HEK293 (cell line): ENCODE data around the gene HOXD9.

Experiments
- BCL11A ChIP-seq: fragments of 450-650 bp; formaldehyde crosslinking; IDR thresholded peaks from 2 replicates; pipeline ENCODE4 v1.5.1; 2016; ENCODE audit warnings: low read depth, missing biosample characterization, missing genetic modification characterization
- CTCF ChIP-seq: fragments of 450-650 bp; formaldehyde crosslinking; IDR thresholded peaks from 2 replicates; pipeline ENCODE4 v1.5.1; 2016; ENCODE audit warnings: missing biosample characterization, missing genetic modification characterization
- GLI4 ChIP-seq: fragments of 450-650 bp; formaldehyde crosslinking; IDR thresholded peaks from 2 replicates; pipeline ENCODE4 v1.5.1; 2016; ENCODE audit warnings: missing biosample characterization, missing genetic modification characterization
- KLF10 ChIP-seq: fragments of 450-650 bp; IDR thresholded peaks from 2 replicates; pipeline ENCODE4 v1.5.1; 2018; ENCODE audit warnings: missing biosample characterization, mild to moderate bottlenecking, missing genetic modification characterization
- KLF8 ChIP-seq: fragments of 450-650 bp; formaldehyde crosslinking; IDR thresholded peaks from 2 replicates; pipeline ENCODE4 v1.5.1; 2016; ENCODE audit warnings: missing biosample characterization, missing genetic modification characterization
- PRDM4 ChIP-seq: fragments of 450-650 bp; formaldehyde crosslinking; IDR thresholded peaks from 2 replicates; pipeline ENCODE4 v1.5.1; 2017; ENCODE audit warnings: missing biosample characterization, missing genetic modification characterization
- SALL2 ChIP-seq: fragments of 450-650 bp; formaldehyde crosslinking; IDR thresholded peaks from 2 replicates; pipeline ENCODE4 v1.5.0; 2017; ENCODE audit warnings: missing biosample characterization, mild to moderate bottlenecking, missing genetic modification characterization, borderline replicate concordance
- SETDB1 ChIP-seq: IDR thresholded peaks from one replicate; pipeline ENCODE4 v1.6.1; 2017; ENCODE audit warnings: mild to moderate bottlenecking, low read length, moderate library complexity, mixed read lengths; ENCODE audit not compliant: insufficient read length
- SP7 ChIP-seq: fragments of 450-650 bp; formaldehyde crosslinking; IDR thresholded peaks from 2 replicates; pipeline ENCODE4 v1.5.1; 2016; ENCODE audit warnings: missing biosample characterization, missing genetic modification characterization
- YY1 ChIP-seq: fragments of 450-650 bp; formaldehyde crosslinking; IDR thresholded peaks from 2 replicates; pipeline ENCODE4 v1.5.1; 2018; ENCODE audit warnings: missing biosample characterization, missing genetic modification characterization
- ZBTB10 ChIP-seq: fragments of 450-650 bp; formaldehyde crosslinking; IDR thresholded peaks from 2 replicates; pipeline ENCODE4 v1.5.1; 2016; ENCODE audit warnings: missing biosample characterization, missing genetic modification characterization
- ZBTB17 ChIP-seq: fragments of 450-650 bp; formaldehyde crosslinking; IDR thresholded peaks from 2 replicates; pipeline ENCODE4 v1.5.1; 2016; ENCODE audit warnings: missing biosample characterization, missing genetic modification characterization
- ZBTB20 ChIP-seq: fragments of 450-650 bp; formaldehyde crosslinking; IDR thresholded peaks from 2 replicates; pipeline ENCODE4 v1.5.1; 2016; ENCODE audit warnings: missing biosample characterization, missing genetic modification characterization
- ZBTB6 ChIP-seq: fragments of 450-650 bp; formaldehyde crosslinking; IDR thresholded peaks from 2 replicates; pipeline ENCODE4 v1.5.1; 2017; ENCODE audit warnings: missing biosample characterization, missing genetic modification characterization
- ZFP3 ChIP-seq: fragments of 450-650 bp; formaldehyde crosslinking; IDR thresholded peaks from 2 replicates; pipeline ENCODE4 v1.5.1; 2016; ENCODE audit warnings: low read depth, missing biosample characterization, missing genetic modification characterization
- ZFP69B ChIP-seq: fragments of 450-650 bp; formaldehyde crosslinking; IDR thresholded peaks from 2 replicates; pipeline ENCODE4 v1.5.1; 2016; ENCODE audit warnings: missing biosample characterization, missing genetic modification characterization
- ZNF121 ChIP-seq: fragments of 450-650 bp; formaldehyde crosslinking; IDR thresholded peaks from 2 replicates; pipeline ENCODE4 v1.5.1; 2016; ENCODE audit warnings: missing biosample characterization, missing genetic modification characterization
- ZNF146 ChIP-seq: fragments of 450-650 bp; formaldehyde crosslinking; IDR thresholded peaks from 2 replicates; pipeline ENCODE4 v1.5.1; 2016; ENCODE audit warnings: missing biosample characterization, missing genetic modification characterization
- ZNF184 ChIP-seq: fragments of 450-650 bp; IDR thresholded peaks from 2 replicates; pipeline ENCODE4 v1.5.1; 2018; ENCODE audit warnings: missing biosample characterization, mild to moderate bottlenecking, missing genetic modification characterization
- ZNF302 ChIP-seq: fragments of 450-650 bp; formaldehyde crosslinking; IDR thresholded peaks from 2 replicates; pipeline ENCODE4 v1.5.1; 2016; ENCODE audit warnings: missing biosample characterization, missing genetic modification characterization, low read depth
- ZNF354C ChIP-seq: fragments of 450-650 bp; formaldehyde crosslinking; IDR thresholded peaks from 2 replicates; pipeline ENCODE4 v1.5.1; 2016; ENCODE audit warnings: missing biosample characterization, missing genetic modification characterization, low read depth, borderline replicate concordance
- ZNF366 ChIP-seq: fragments of 450-650 bp; formaldehyde crosslinking; conservative IDR thresholded peaks from 2 replicates; pipeline ENCODE4 v1.5.1; 2016; ENCODE audit warnings: missing biosample characterization, missing genetic modification characterization
- ZNF37A ChIP-seq: fragments of 450-650 bp; IDR thresholded peaks from 2 replicates; pipeline ENCODE4 v1.5.1; 2018; ENCODE audit warnings: missing biosample characterization, missing genetic modification characterization
- ZNF394 ChIP-seq: fragments of 450-650 bp; formaldehyde crosslinking; IDR thresholded peaks from 2 replicates; pipeline ENCODE4 v1.5.1; 2016; ENCODE audit warnings: missing biosample characterization, missing genetic modification characterization, mild to moderate bottlenecking, moderate library complexity, borderline replicate concordance
- ZNF510 ChIP-seq: fragments of 450-650 bp; formaldehyde crosslinking; IDR thresholded peaks from 2 replicates; pipeline ENCODE4 v1.5.1; 2018; ENCODE audit warnings: mild to moderate bottlenecking, missing genetic modification characterization, missing biosample characterization; ENCODE audit not compliant: insufficient replicate concordance
- ZNF521 ChIP-seq: fragments of 450-650 bp; formaldehyde crosslinking; IDR thresholded peaks from 2 replicates; pipeline ENCODE4 v1.5.1; 2017; ENCODE audit warnings: missing biosample characterization, mild to moderate bottlenecking, missing genetic modification characterization
- ZNF529 ChIP-seq: fragments of 450-650 bp; formaldehyde crosslinking; IDR thresholded peaks from 2 replicates; pipeline ENCODE4 v1.5.1; 2017; ENCODE audit warnings: missing genetic modification characterization, missing biosample characterization; ENCODE audit not compliant: insufficient replicate concordance
- ZNF558 ChIP-seq: fragments of 450-650 bp; formaldehyde crosslinking; IDR thresholded peaks from 2 replicates; pipeline ENCODE4 v1.5.1; 2016; ENCODE audit warnings: missing biosample characterization, missing genetic modification characterization
- ZNF585B ChIP-seq: fragments of 450-650 bp; formaldehyde crosslinking; IDR thresholded peaks from 2 replicates; pipeline ENCODE4 v1.5.1; 2016; ENCODE audit warnings: missing biosample characterization, missing genetic modification characterization
- ZNF623 ChIP-seq: fragments of 450-650 bp; formaldehyde crosslinking; IDR thresholded peaks from 2 replicates; pipeline ENCODE4 v1.5.1; 2016; ENCODE audit warnings: missing biosample characterization, missing genetic modification characterization
- ZNF747 ChIP-seq: fragments of 450-650 bp; formaldehyde crosslinking; IDR thresholded peaks from 2 replicates; pipeline ENCODE4 v1.5.1; 2016; ENCODE audit warnings: missing biosample characterization, missing genetic modification characterization
- ZSCAN4 ChIP-seq: fragments of 450-650 bp; formaldehyde crosslinking; IDR thresholded peaks from 2 replicates; pipeline ENCODE4 v1.5.1; 2017; ENCODE audit warnings: missing biosample characterization, missing genetic modification characterization

The HOXD9 gene

GRCh38 chr2:176140513-176141317, 18.2 kb downstream of the HOXD9 start (continued):
- TF ChIP-seq CTCF (tag by site-specific recombination) (peak; percentile 97), SALL2 (tag by site-specific recombination) (no peak), ZSCAN4 (tag by site-specific recombination) (no peak), ZNF146 (tag by site-specific recombination) (no peak), ZNF302 (no peak), ZBTB17 (peak; percentile 48; the same call in 1 of the 2 replicates), ZNF558 (no peak), ZNF585B (tag by site-specific recombination) (no peak), ZNF354C (tag by site-specific recombination) (no peak), SETDB1 (peak; percentile 10), ZNF510 (tag by site-specific recombination) (no peak), ZNF37A (tag by site-specific recombination) (no peak), KLF10 (tag by site-specific recombination) (no peak), ZBTB10 (tag by site-specific recombination) (peak; percentile 57; the same call in 1 of the 2 replicates), ZBTB20 (tag by site-specific recombination) (no peak), ZFP69B (tag by site-specific recombination) (no peak), YY1 (tag by site-specific recombination) (no peak), ZNF747 (no peak), ZNF121 (tag by site-specific recombination) (peak; percentile 54; the same call in 1 of the 2 replicates), SP7 (tag by site-specific recombination) (peak; percentile 53), ZBTB6 (tag by site-specific recombination) (no peak), ZFP3 (no peak), BCL11A (no peak), ZNF366 (tag by site-specific recombination) (peak; percentile 63), ZNF521 (no peak), GLI4 (tag by site-specific recombination) (no peak), ZNF394 (tag by site-specific recombination) (peak; percentile 42; the same call in 1 of the 2 replicates), KLF8 (peak; percentile 51; the same call in 1 of the 2 replicates), PRDM4 (no peak), ZNF529 (tag by site-specific recombination) (no peak), ZNF184 (tag by site-specific recombination) (no peak), ZNF623 (no peak)
